ENCODE measurements around the gene DHRS3. TPM values are rescaled to one million over a fixed set of nuclear protein-coding genes. Genes with fewer than 3 reads are reported as not detected.

DHRS3 gene
- total RNA-seq, 1 experiment from 2014 or later: 87.0 TPM

DNA sequence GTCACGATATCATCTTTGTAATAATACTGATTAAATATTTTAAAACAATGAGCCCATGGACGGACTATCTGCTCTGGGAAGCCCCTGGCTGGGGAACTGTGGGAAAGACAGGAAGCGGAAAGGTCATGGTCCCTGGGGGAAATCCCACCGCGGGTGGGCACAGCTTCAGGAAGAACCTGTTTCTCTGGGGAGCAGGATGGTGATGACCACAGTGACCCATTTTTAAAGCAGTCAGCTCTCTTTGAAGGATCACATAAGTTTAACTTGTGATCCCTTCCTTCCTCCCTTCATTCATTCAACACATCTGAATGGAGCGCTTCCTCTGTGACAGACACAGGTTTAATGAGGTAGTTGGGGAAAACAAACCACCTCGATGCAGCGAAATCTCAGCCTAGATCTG is 73.0 kb downstream of the DHRS3 start:
- H2AFZ ChIP-seq (ENCODE audit: low read depth, low read length, poor library complexity, severe bottlenecking): no peak overlapping the region
- H3K9ac ChIP-seq (ENCODE audit: low read length): no peak overlapping the region
- H3K4me3 ChIP-seq (replicated peaks in 1 of 2; ENCODE audit: low read depth in 1 of 2, low read length in 2 of 2): no peak overlapping the region
- DNase-seq (ENCODE audit: low read depth, low spot score): no peak
- BruUV-seq (replicated peaks): no TSS peak
- no peak overlapping the region for H3K27ac ChIP-seq (ENCODE audit: low read depth, low read length)
- ATAC-seq: no peak
- no peaks in the 10 kb centered on the region for H3K79me2 ChIP-seq (ENCODE audit: insufficient read depth, low read length)
- H4K20me1 ChIP-seq (ENCODE audit: insufficient read depth): no peaks in the 10 kb centered on the region
- TF ChIP-seq EZH2 (IDR thresholded peaks at IDR 0.05): no peak
- TF ChIP-seq RAD21 (IDR thresholded peaks at IDR 0.05; ENCODE audit: low read depth): no peak
- no peak for TF ChIP-seq CEBPB (IDR thresholded peaks at IDR 0.05; ENCODE audit: low read depth)
- TF ChIP-seq SRF (IDR thresholded peaks at IDR 0.05; ENCODE audit: low read depth): no peak
- no peak for TF ChIP-seq SP1 (IDR thresholded peaks at IDR 0.05; ENCODE audit: low read depth)
- TF ChIP-seq ZNF274 (IDR thresholded peaks at IDR 0.05; ENCODE audit: low read depth, low read length): no peak
- no peak for TF ChIP-seq YY1 (IDR thresholded peaks at IDR 0.05; ENCODE audit: extremely low read depth, insufficient replicate concordance, low read depth, low read length)
- TF ChIP-seq SIN3A (IDR thresholded peaks at IDR 0.05; ENCODE audit: low read depth): no peak
- TF ChIP-seq FOSL1 (IDR thresholded peaks at IDR 0.05; ENCODE audit: low read depth): no peak
- no peak for TF ChIP-seq TCF7L2 (IDR thresholded peaks at IDR 0.05; ENCODE audit: borderline replicate concordance, extremely low read depth, insufficient read depth, insufficient read length)
- TF ChIP-seq, protein P1, sequence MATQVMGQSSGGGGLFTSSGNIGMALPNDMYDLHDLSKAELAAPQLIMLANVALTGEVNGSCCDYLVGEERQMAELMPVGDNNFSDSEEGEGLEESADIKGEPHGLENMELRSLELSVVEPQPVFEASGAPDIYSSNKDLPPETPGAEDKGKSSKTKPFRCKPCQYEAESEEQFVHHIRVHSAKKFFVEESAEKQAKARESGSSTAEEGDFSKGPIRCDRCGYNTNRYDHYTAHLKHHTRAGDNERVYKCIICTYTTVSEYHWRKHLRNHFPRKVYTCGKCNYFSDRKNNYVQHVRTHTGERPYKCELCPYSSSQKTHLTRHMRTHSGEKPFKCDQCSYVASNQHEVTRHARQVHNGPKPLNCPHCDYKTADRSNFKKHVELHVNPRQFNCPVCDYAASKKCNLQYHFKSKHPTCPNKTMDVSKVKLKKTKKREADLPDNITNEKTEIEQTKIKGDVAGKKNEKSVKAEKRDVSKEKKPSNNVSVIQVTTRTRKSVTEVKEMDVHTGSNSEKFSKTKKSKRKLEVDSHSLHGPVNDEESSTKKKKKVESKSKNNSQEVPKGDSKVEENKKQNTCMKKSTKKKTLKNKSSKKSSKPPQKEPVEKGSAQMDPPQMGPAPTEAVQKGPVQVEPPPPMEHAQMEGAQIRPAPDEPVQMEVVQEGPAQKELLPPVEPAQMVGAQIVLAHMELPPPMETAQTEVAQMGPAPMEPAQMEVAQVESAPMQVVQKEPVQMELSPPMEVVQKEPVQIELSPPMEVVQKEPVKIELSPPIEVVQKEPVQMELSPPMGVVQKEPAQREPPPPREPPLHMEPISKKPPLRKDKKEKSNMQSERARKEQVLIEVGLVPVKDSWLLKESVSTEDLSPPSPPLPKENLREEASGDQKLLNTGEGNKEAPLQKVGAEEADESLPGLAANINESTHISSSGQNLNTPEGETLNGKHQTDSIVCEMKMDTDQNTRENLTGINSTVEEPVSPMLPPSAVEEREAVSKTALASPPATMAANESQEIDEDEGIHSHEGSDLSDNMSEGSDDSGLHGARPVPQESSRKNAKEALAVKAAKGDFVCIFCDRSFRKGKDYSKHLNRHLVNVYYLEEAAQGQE (IDR thresholded peaks at IDR 0.05; ENCODE audit: low read depth): no peak
- no peak for TF ChIP-seq JUND (IDR thresholded peaks at IDR 0.05)
- TF ChIP-seq ZFX (IDR thresholded peaks at IDR 0.05): no peak
- TF ChIP-seq EGR1 (IDR thresholded peaks at IDR 0.05; ENCODE audit: low read depth): no peak
- no peak for TF ChIP-seq POLR2AphosphoS5 (IDR thresholded peaks at IDR 0.05; ENCODE audit: low read depth, low read length)
- TF ChIP-seq, protein P2, sequence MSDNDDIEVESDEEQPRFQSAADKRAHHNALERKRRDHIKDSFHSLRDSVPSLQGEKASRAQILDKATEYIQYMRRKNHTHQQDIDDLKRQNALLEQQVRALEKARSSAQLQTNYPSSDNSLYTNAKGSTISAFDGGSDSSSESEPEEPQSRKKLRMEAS (IDR thresholded peaks at IDR 0.05): no peak
- no peak for TF ChIP-seq POLR2A (IDR thresholded peaks at IDR 0.05; ENCODE audit: borderline replicate concordance, extremely low read depth, insufficient read depth, insufficient read length)
- no peaks in the 10 kb centered on the region for H3K27me3 ChIP-seq (ENCODE audit: insufficient read depth, low read length)
- H3K4me1 ChIP-seq (ENCODE audit: control insufficient read depth in 1 of 2, insufficient read depth in 2 of 2, low read length in 2 of 2): peaks cover 25 to 57% of the 10 kb centered on the region in 2 experiments
- H3K9me3 ChIP-seq (ENCODE audit: control insufficient read depth in 1 of 2, insufficient read depth in 1 of 2, low read depth in 1 of 2, low read length in 2 of 2): no peaks in the 10 kb centered on the region
- POLR2A ChIA-PET: no interaction called here
- H3K36me3 ChIP-seq (ENCODE audit: control insufficient read depth in 1 of 2, insufficient read depth in 2 of 2, low read length in 2 of 2): no peaks in the 10 kb centered on the region
- RAD21 ChIA-PET (ENCODE audit: low non-redundant PET in 1 of 2, low total read pairs in 2 of 2, uncharacterized antibody in 2 of 2, unreplicated experiment in 2 of 2): no interaction called here
- no peaks in the 10 kb centered on the region for H3K9me2 ChIP-seq (ENCODE audit: insufficient read depth)
- no peak overlapping the region for H3K4me2 ChIP-seq (ENCODE audit: low read length)
- CTCF ChIA-PET: no interaction called here
- intact Hi-C loops (cut with micrococcal nuclease): loop anchor here (5.0 to 10.0 kb wide), 2 partner anchors 113 to 140 kb away; no protein-coding TSS in a partner anchor

All from HCT116 (cell line).